Gastroesophageal sphincter (tissue), 3 donors: ENCODE measurements around the gene RBPJ.

Experiments
- CTCF ChIP-seq, 4 experiments: fragments of 200-600 bp in 2 of 4; fragments of 450-650 bp in 2 of 4; sonication (generic) in 1 of 4; IDR thresholded peaks; one replicate each; pipeline ENCODE4 v1.5.1; 2017 to 2019; ENCODE audit warnings: antibody characterized with exemption in 4 of 4, mild to moderate bottlenecking in 2 of 4, moderate library complexity in 2 of 4
- EP300 ChIP-seq: sonication (generic); formaldehyde crosslinking; IDR thresholded peaks from one replicate; pipeline ENCODE4 v1.6.1; 2017; ENCODE audit warnings: antibody characterized with exemption, mild to moderate bottlenecking
- POLR2A ChIP-seq, 2 donors: fragments of 450-650 bp; IDR thresholded peaks; one replicate each; pipeline ENCODE4 v1.6.1; 2017; ENCODE audit warnings: antibody characterized with exemption in 2 of 2, mild to moderate bottlenecking in 2 of 2, moderate library complexity in 1 of 2

GRCh38 chr4:26384380-26385057 is 63.7 kb downstream of the RBPJ start:
- no peak for TF ChIP-seq EP300
- no peak for TF ChIP-seq CTCF (IDR thresholded peaks at IDR 0.05)
- TF ChIP-seq POLR2A (IDR thresholded peaks at IDR 0.05) = no peak
